GM19463 (cell line): Measurements from ENCODE around the gene KRTAP21-3.

Source experiments
- ATAC-seq: cut with Tn5 transposase; IDR thresholded peaks from one replicate; pipeline ENCODE4 v1.9.1; 2021; ENCODE audit warnings: mild to moderate bottlenecking, moderate library complexity; ENCODE audit not compliant: unreplicated experiment

The KRTAP21-3 gene

GRCh38 chr21:30668776-30669175, 49.8 kb downstream of the KRTAP21-3 start:
- ATAC-seq: no peak
